ENCODE data around the gene TNRC6C. TPM values are rescaled to one million over a fixed set of nuclear protein-coding genes. Genes with fewer than 3 reads are reported as not detected.

TNRC6C gene
- total and polyA plus RNA-seq, 2 experiments from 2014 or later: 10.1 to 16.6 TPM

- Histone ChIP-seq H3K27me3 (ENCODE audit: insufficient read depth) (peaks cover 5% of the 10 kb centered on the region; the same call in 1 of the 2 replicates), H3K79me2 (replicated peaks; ENCODE audit: insufficient read depth) (no peaks in the 10 kb centered on the region), H3K27ac (ENCODE audit: low read depth) (no peak overlapping the region), H3K9me2 (ENCODE audit: insufficient read depth) (no peaks in the 10 kb centered on the region), H3K4me3 (no peak overlapping the region), H2AFZ (0 out of 2 replicates have a peak overlapping the region, but pooled peaks have one; percentile 26), H3F3A (replicated peaks; ENCODE audit: low read depth) (peaks cover 4% of the 10 kb centered on the region; the same call in 1 of the 2 replicates), H3K4me2 (no peak overlapping the region), H4K20me1 (replicated peaks; ENCODE audit: insufficient read depth) (no peaks in the 10 kb centered on the region), H3K36me3 (ENCODE audit: insufficient read depth) (no peaks in the 10 kb centered on the region), H3K4me1 (ENCODE audit: insufficient read depth) (peaks cover 40% of the 10 kb centered on the region)
- Mint-ChIP-seq H3K9me3 (peaks cover 18% of the 10 kb centered on the region), H3K27ac (no peak overlapping the region), H3K4me3 (no peak overlapping the region), H3K4me1 (peaks cover 51% of the 10 kb centered on the region), H3K27me3 (ENCODE audit: insufficient read depth, low read depth, poor library complexity) (peaks cover 34% of the 10 kb centered on the region), H3K36me3 (ENCODE audit: low read depth) (peaks cover 13% of the 10 kb centered on the region)
- no peak for DNase-seq (ENCODE audit: low spot score)
- TF ChIP-seq ETS1 (IDR thresholded peaks at IDR 0.05) (no peak), ZNF331 (CRISPR knock-in tag; IDR thresholded peaks at IDR 0.05; ENCODE audit: low read depth) (no peak), ZNF114 (CRISPR knock-in tag; IDR thresholded peaks at IDR 0.05) (no peak), NANOG (IDR thresholded peaks at IDR 0.05; ENCODE audit: borderline replicate concordance) (no peak), EZH2 (IDR thresholded peaks at IDR 0.05; ENCODE audit: low read depth, unreplicated experiment) (no peak), CREB1 (CRISPR knock-in tag; IDR thresholded peaks at IDR 0.05; ENCODE audit: low read depth) (no peak), EZH2phosphoT487 (IDR thresholded peaks at IDR 0.05; ENCODE audit: unreplicated experiment) (no peak), JUNB (IDR thresholded peaks at IDR 0.05; ENCODE audit: unreplicated experiment) (no peak), STAT1 (IDR thresholded peaks at IDR 0.05; ENCODE audit: unreplicated experiment) (no peak), ZNF462 (CRISPR knock-in tag; IDR thresholded peaks at IDR 0.05) (no peak), POLR2AphosphoS5 (IDR thresholded peaks at IDR 0.05; ENCODE audit: low read depth) (no peak), CTCF (conservative IDR thresholded peaks at IDR 0.05; ENCODE audit: low read depth in 2 of 2) (no peak), REST (IDR thresholded peaks at IDR 0.05; ENCODE audit: unreplicated experiment) (no peak)
- peak; percentile 7 for ATAC-seq
Measured at GRCh38 chr17:77923135-77923534, 35.4 kb upstream of the TNRC6C start.

Measured in GM23338 (cell line).